ENCODE data around the gene IER5L. TPM values are rescaled to one million over a fixed set of nuclear protein-coding genes. Genes with fewer than 3 reads are reported as not detected.

The IER5L gene
- total and polyA plus RNA-seq, 2 of the 8 experiments (the other 6 are each of a cell fraction or from before 2014, with no cell fraction given), result 0.65 to 1.0 TPM

DNA sequence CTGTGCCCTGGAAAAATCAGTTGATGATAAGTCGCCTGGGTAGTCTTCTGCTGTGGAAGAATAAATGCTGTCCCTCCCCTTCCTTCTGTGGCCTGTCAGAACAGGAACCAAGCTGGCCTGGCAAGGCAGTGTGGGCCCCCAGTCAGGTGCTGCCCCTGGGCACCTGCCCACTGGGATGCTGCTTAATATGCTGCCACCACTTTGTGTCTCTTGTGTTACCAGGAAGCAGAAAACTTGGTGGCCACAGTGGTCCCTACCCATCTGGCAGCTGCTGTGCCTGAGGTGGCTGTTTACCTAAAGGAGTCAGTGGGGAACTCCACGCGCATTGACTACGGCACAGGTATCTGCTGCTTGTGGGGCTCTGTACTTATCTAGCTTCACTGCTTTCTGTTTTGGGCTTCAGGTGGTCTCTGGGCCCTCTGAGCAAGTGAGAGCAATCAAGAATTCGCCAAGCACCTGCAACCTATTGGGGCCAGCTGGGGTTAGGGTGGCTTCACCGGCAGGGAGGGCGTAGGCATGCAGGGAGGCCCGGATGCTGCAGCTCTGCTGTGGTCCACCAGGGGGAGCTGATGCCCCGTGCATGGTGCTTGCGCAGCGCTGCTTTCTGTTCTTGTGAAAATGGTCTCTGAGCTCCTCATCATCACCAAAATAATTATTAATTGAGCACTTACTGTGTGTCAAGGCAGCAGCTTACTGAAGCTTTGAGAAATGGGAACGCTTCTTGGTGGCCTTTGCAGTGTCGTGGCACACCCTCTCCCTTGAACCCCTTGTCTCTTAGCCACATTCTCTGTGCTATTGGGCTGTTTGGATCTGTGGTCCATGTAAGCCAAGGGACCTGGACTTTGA is 46.5 kb downstream of the IER5L start (continued):
- TF ChIP-seq, protein P1, sequence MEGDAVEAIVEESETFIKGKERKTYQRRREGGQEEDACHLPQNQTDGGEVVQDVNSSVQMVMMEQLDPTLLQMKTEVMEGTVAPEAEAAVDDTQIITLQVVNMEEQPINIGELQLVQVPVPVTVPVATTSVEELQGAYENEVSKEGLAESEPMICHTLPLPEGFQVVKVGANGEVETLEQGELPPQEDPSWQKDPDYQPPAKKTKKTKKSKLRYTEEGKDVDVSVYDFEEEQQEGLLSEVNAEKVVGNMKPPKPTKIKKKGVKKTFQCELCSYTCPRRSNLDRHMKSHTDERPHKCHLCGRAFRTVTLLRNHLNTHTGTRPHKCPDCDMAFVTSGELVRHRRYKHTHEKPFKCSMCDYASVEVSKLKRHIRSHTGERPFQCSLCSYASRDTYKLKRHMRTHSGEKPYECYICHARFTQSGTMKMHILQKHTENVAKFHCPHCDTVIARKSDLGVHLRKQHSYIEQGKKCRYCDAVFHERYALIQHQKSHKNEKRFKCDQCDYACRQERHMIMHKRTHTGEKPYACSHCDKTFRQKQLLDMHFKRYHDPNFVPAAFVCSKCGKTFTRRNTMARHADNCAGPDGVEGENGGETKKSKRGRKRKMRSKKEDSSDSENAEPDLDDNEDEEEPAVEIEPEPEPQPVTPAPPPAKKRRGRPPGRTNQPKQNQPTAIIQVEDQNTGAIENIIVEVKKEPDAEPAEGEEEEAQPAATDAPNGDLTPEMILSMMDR (IDR thresholded peaks at IDR 0.05; ENCODE audit: control extremely low read depth in 1 of 3, insufficient read depth in 1 of 3, low read depth in 1 of 3, low read length in 3 of 3), result peak; percentile 84 to 100 (median 99)
- TF ChIP-seq BRCA1 (IDR thresholded peaks at IDR 0.05; ENCODE audit: low read depth, low read length) (no peak), CREB1 (IDR thresholded peaks at IDR 0.05) (peak; percentile 55; the same call in 1 of the 2 replicates)
